Mesendoderm (in vitro differentiated cells): Measurements from ENCODE around the gene TSC22D2.

Source experiments
- DNase-seq: peaks from one replicate; pipeline ENCODE4 v3.0.0; 2013
- H2AK5ac ChIP-seq: 2 replicates; pipeline ENCODE4 v1.6.1; 2013; ENCODE audit warnings: low read length, inconsistent platforms
- H2BK120ac ChIP-seq: 2 replicates; pipeline ENCODE4 v1.6.1; 2013; ENCODE audit warnings: low read depth, mild to moderate bottlenecking, low read length, moderate library complexity, mixed read lengths
- H2BK15ac ChIP-seq: replicated peaks from 2 replicates; pipeline ENCODE4 v1.6.1; 2013; ENCODE audit warnings: low read depth, mild to moderate bottlenecking, moderate library complexity
- H2BK5ac ChIP-seq: 2 replicates; pipeline ENCODE4 v1.6.1; 2013; ENCODE audit warnings: low read length, inconsistent platforms
- H3K18ac ChIP-seq: 2 replicates; pipeline ENCODE4 v1.6.1; 2013; ENCODE audit warnings: mild to moderate bottlenecking, low read length, mixed read lengths
- H3K23ac ChIP-seq: one replicate; pipeline ENCODE4 v1.6.1; 2013; ENCODE audit warnings: low read length
- H3K27ac ChIP-seq: 2 replicates; pipeline ENCODE4 v1.5.1; 2013; ENCODE audit warnings: low read depth, mild to moderate bottlenecking, inconsistent platforms, low read length, moderate library complexity
- H3K27me3 ChIP-seq: 2 replicates; pipeline ENCODE4 v1.6.1; 2013; ENCODE audit warnings: low read length, control low read depth, mild to moderate bottlenecking, inconsistent platforms; ENCODE audit not compliant: insufficient read depth, poor library complexity
- H3K36me3 ChIP-seq: 2 replicates; pipeline ENCODE4 v1.6.1; 2013; ENCODE audit warnings: low read length, inconsistent platforms; ENCODE audit not compliant: control insufficient read depth, insufficient read depth
- H3K4ac ChIP-seq: one replicate; pipeline ENCODE4 v1.6.1; 2013; ENCODE audit warnings: low read depth, mild to moderate bottlenecking, low read length, moderate library complexity
- H3K4me1 ChIP-seq: 2 replicates; pipeline ENCODE4 v1.6.1; 2013; ENCODE audit warnings: low read depth, low read length, inconsistent platforms; ENCODE audit not compliant: control insufficient read depth
- H3K4me2 ChIP-seq: 2 replicates; pipeline ENCODE4 v1.6.1; 2013; ENCODE audit warnings: low read length
- H3K4me3 ChIP-seq: 2 replicates; pipeline ENCODE4 v1.5.1; 2013; ENCODE audit warnings: mild to moderate bottlenecking, low read length
- H3K56ac ChIP-seq: one replicate; pipeline ENCODE4 v1.6.1; 2013; ENCODE audit warnings: low read length
- H3K79me1 ChIP-seq: 2 replicates; pipeline ENCODE4 v1.6.1; 2013; ENCODE audit warnings: low read length, inconsistent platforms
- H3K79me2 ChIP-seq: 2 replicates; pipeline ENCODE4 v1.6.1; 2013; ENCODE audit warnings: mild to moderate bottlenecking, low read length; ENCODE audit not compliant: control insufficient read depth, insufficient read depth
- H3K9ac ChIP-seq: 2 replicates; pipeline ENCODE4 v1.6.1; 2013; ENCODE audit warnings: low read length, inconsistent platforms
- H4K5ac ChIP-seq: one replicate; pipeline ENCODE4 v1.6.1; 2013; ENCODE audit warnings: low read length
- H4K8ac ChIP-seq: one replicate; pipeline ENCODE4 v1.6.1; 2013; ENCODE audit warnings: low read depth, mild to moderate bottlenecking, control low read depth, low read length, moderate library complexity
- WGBS: extraction: QIAGEN DNeasy Blood & Tissue Kit; methylation state at CpG from one replicate; pipeline ENCODE4 v1.1.7; 2013; ENCODE audit warnings: low lambda C conversion rate, missing lambda C conversion rate; ENCODE audit not compliant: insufficient coverage; ENCODE audit errors: extremely low coverage; 5-methylcytosine and 5-hydroxymethylcytosine counted together

The TSC22D2 gene

DNA sequence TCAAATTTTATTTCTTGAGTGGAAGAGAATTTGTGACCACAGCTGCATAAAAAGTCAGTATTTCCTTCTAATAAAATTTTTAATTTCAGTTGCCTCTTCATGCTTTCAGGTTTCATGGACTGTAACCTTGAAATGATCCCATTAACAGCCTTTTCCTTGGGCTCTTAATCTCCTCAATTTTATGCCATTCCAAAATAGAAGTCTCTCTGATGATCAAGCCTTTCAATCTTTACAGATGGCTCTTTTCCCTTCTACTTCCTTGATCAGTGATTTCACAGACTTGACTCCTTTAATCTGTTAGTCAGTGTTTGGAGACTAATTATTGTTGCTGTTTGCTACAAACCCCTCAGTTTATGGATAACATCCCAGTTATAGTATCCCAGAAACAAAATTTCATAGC is 11.9 kb downstream of the TSC22D2 start:
- no peaks in the 10 kb centered on the region for H3K27me3 ChIP-seq
- H3K4me3 ChIP-seq = no peak overlapping the region
- no peak overlapping the region for H3K9ac ChIP-seq
- no peaks in the 10 kb centered on the region for H3K4me1 ChIP-seq
- peaks cover 22% of the 10 kb centered on the region for H3K79me2 ChIP-seq
- H4K5ac ChIP-seq = no peak overlapping the region
- H3K18ac ChIP-seq = no peak overlapping the region
- H3K4me2 ChIP-seq = no peak overlapping the region
- peaks cover 4% of the 10 kb centered on the region for H3K79me1 ChIP-seq
- no peak overlapping the region for H3K56ac ChIP-seq
- H3K23ac ChIP-seq = no peak overlapping the region
- no peak overlapping the region for H3K27ac ChIP-seq
- H4K8ac ChIP-seq = no peak overlapping the region
- H2AK5ac ChIP-seq = no peak overlapping the region
- no peak overlapping the region for H2BK120ac ChIP-seq
- H2BK15ac ChIP-seq = no peak overlapping the region
- no peak overlapping the region for H2BK5ac ChIP-seq
- no peaks in the 10 kb centered on the region for H3K36me3 ChIP-seq
- no peak overlapping the region for H3K4ac ChIP-seq
- DNase-seq = no peak

DNA sequence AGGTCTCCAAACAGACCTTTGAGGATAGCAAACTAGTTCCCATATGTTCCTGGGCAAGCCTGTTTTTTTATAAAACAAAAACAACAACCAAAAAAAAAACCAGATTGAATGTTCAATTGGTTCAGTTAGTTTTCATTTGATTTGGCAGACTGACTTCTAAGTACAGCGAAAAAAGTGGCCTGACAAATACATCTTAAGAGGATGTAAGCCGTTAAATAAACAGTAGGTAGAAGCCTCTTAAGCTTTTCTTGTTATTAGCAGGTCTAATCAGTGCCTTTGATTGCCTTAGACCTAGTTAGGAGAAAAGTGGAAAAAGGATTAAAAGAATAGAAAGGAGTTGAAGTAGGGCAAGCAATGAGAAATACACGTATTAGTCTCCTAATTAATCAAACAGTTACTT is 13.2 kb downstream of the TSC22D2 start:
- H3K4me1 ChIP-seq = no peaks in the 10 kb centered on the region
- H3K27me3 ChIP-seq = no peaks in the 10 kb centered on the region
- no CpG with 5 or more reads among the region's 3 CpGs for WGBS
- H3K79me2 ChIP-seq = peaks cover 14% of the 10 kb centered on the region
- no peak overlapping the region for H2BK120ac ChIP-seq
- no peak overlapping the region for H3K27ac ChIP-seq
- H3K4me2 ChIP-seq = no peak overlapping the region
- no peak overlapping the region for H4K5ac ChIP-seq
- H3K56ac ChIP-seq = no peak overlapping the region
- H3K4me3 ChIP-seq = no peak overlapping the region
- H3K18ac ChIP-seq = no peak overlapping the region
- peak; percentile 26 for DNase-seq
- H3K23ac ChIP-seq = no peak overlapping the region
- no peak overlapping the region for H2AK5ac ChIP-seq
- H3K79me1 ChIP-seq = peaks cover 4% of the 10 kb centered on the region
- no peaks in the 10 kb centered on the region for H3K36me3 ChIP-seq
- no peak overlapping the region for H4K8ac ChIP-seq
- H2BK15ac ChIP-seq = no peak overlapping the region
- H3K4ac ChIP-seq = no peak overlapping the region
- H3K9ac ChIP-seq = no peak overlapping the region
- no peak overlapping the region for H2BK5ac ChIP-seq

DNA sequence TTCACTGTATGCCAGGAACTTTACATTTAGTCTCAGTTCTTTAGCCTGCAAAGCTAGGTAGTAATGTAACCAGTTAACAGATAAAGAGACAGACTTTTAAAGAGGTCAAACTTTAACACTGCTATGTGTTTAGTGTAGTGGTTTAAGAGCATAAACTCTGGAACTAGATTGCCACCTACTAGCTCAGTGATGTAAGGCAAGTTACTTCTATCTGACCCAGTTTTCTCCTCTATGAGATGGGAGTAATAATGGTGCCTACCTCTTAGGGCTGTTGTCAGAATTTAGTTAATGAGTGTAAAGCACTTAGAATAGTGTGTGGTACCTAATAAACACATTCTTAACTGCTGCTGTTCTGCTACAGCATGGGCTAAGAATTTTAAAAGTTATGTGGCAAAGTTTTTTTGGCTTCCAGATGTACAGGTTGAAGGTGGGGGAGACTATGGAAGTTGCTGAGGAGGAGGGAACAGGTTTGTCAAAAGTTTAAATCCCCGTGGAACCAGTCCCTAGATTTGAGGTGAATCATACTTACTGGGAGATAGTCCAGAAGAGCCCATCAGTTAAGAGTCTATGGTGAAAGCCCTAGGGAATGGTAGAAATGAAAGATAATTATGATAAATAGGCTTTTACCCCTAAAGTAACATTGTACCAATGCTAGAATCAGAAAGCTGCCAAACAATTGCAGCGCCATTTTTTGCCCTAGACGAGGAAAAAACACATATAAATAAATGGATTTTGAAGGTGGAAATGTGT is 13.9 kb downstream of the TSC22D2 start:
- Histone ChIP-seq H2BK15ac (no peak overlapping the region), H3K27ac (no peak overlapping the region), H3K56ac (no peak overlapping the region), H2BK120ac (no peak overlapping the region), H2BK5ac (no peak overlapping the region), H2AK5ac (no peak overlapping the region), H3K79me2 (peaks cover 14% of the 10 kb centered on the region), H4K5ac (no peak overlapping the region), H3K18ac (no peak overlapping the region), H3K4ac (no peak overlapping the region), H3K27me3 (no peaks in the 10 kb centered on the region), H3K4me3 (no peak overlapping the region), H3K9ac (no peak overlapping the region), H4K8ac (no peak overlapping the region), H3K79me1 (peaks cover 4% of the 10 kb centered on the region), H3K36me3 (no peaks in the 10 kb centered on the region), H3K4me1 (no peaks in the 10 kb centered on the region), H3K4me2 (no peak overlapping the region), H3K23ac (no peak overlapping the region)
- no CpG with 5 or more reads among the region's 3 CpGs for WGBS
- DNase-seq = no peak

DNA sequence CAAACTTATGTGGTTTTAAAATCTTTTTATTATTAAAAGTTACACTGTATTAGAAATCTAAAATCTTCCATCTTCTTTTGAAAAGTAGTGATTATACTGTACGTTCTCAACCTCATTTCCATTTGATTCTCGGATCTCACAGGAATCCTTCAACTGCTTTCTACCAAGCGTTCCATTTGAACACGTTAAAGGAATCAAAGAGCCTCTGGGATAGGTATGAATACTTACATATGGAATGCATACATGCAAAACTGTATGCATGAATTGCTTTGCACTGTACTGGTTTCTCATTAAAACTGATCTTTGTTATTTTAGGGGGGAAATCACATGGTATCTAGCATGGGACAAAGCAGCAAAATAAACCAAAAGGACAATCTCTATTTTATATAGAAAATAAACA is 14.8 kb downstream of the TSC22D2 start:
- no peak overlapping the region for H3K4me3 ChIP-seq
- H3K4me2 ChIP-seq = no peak overlapping the region
- peaks cover 8% of the 10 kb centered on the region for H3K79me2 ChIP-seq
- no peak overlapping the region for H3K9ac ChIP-seq
- no peak overlapping the region for H3K56ac ChIP-seq
- no peak overlapping the region for H3K4ac ChIP-seq
- no CpG with 5 or more reads among the region's 4 CpGs for WGBS
- no peak overlapping the region for H3K18ac ChIP-seq
- no peak overlapping the region for H2BK15ac ChIP-seq
- H3K79me1 ChIP-seq = peaks cover 4% of the 10 kb centered on the region
- no peaks in the 10 kb centered on the region for H3K27me3 ChIP-seq
- no peak overlapping the region for H3K23ac ChIP-seq
- no peaks in the 10 kb centered on the region for H3K36me3 ChIP-seq
- H4K5ac ChIP-seq = no peak overlapping the region
- no peak overlapping the region for H2AK5ac ChIP-seq
- H2BK5ac ChIP-seq = no peak overlapping the region
- H4K8ac ChIP-seq = no peak overlapping the region
- H3K4me1 ChIP-seq = no peaks in the 10 kb centered on the region
- H2BK120ac ChIP-seq = no peak overlapping the region
- no peak overlapping the region for H3K27ac ChIP-seq
- DNase-seq = no peak

DNA sequence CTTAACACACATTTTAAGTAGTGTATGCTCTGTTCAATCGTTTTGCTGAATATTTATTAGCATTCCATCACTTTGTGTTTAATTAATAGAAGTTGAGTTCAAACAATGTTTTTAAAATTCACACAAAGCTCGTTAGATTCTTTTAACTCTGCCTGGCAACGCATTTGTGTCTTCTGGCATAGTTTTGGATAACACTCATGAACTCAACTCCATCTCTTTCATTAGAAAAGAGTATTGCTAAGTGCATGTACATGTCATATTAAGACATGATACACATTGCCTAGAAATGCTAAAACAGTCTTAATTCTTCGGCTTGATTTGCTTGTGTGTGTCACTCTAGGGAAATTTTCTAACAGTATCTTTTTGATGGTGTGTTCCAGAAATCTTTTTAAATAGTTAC is 15.7 kb downstream of the TSC22D2 start:
- H3K4ac ChIP-seq = no peak overlapping the region
- no peak overlapping the region for H2AK5ac ChIP-seq
- H2BK5ac ChIP-seq = no peak overlapping the region
- no peak for DNase-seq
- no peaks in the 10 kb centered on the region for H3K4me1 ChIP-seq
- no peaks in the 10 kb centered on the region for H3K27me3 ChIP-seq
- no CpG with 5 or more reads among the region's 4 CpGs for WGBS
- no peak overlapping the region for H3K4me2 ChIP-seq
- no peak overlapping the region for H3K9ac ChIP-seq
- no peak overlapping the region for H3K27ac ChIP-seq
- H3K56ac ChIP-seq = no peak overlapping the region
- no peak overlapping the region for H3K23ac ChIP-seq
- peaks cover 6% of the 10 kb centered on the region for H3K79me1 ChIP-seq
- no peak overlapping the region for H4K5ac ChIP-seq
- H4K8ac ChIP-seq = no peak overlapping the region
- H3K36me3 ChIP-seq = no peaks in the 10 kb centered on the region
- no peak overlapping the region for H2BK15ac ChIP-seq
- no peak overlapping the region for H3K18ac ChIP-seq
- H3K4me3 ChIP-seq = no peak overlapping the region
- no peak overlapping the region for H2BK120ac ChIP-seq
- peaks cover 7% of the 10 kb centered on the region for H3K79me2 ChIP-seq

DNA sequence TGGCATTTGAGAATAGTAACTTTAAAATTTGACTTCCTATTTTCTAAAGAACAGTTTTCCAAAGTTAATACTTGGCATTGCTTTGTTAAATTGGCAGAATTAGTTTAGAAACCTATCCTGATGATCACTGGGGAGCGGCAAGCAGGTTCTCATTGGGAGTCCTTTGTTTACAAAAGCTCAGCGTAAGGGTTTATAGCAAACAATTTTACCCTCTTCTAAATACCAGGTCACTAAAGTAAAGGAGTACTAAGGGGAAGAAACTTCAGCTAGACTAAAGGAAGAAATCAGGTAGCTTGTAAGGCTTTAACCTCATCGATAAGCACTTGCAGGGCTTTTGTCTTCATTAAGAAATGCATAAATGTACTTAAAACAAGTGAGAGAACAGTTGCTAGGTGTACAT is 18.2 kb downstream of the TSC22D2 start:
- H3K27me3 ChIP-seq = no peaks in the 10 kb centered on the region
- H3K27ac ChIP-seq = no peak overlapping the region
- no CpG with 5 or more reads among the region's 3 CpGs for WGBS
- H3K4ac ChIP-seq = no peak overlapping the region
- H3K36me3 ChIP-seq = no peaks in the 10 kb centered on the region
- no peak overlapping the region for H3K18ac ChIP-seq
- peaks cover 11% of the 10 kb centered on the region for H3K79me2 ChIP-seq
- no peaks in the 10 kb centered on the region for H3K4me1 ChIP-seq
- no peak overlapping the region for H2AK5ac ChIP-seq
- peaks cover 6% of the 10 kb centered on the region for H3K79me1 ChIP-seq
- H3K56ac ChIP-seq = no peak overlapping the region
- H4K5ac ChIP-seq = no peak overlapping the region
- no peak overlapping the region for H3K4me2 ChIP-seq
- no peak for DNase-seq
- H3K4me3 ChIP-seq = no peak overlapping the region
- H4K8ac ChIP-seq = no peak overlapping the region
- no peak overlapping the region for H3K23ac ChIP-seq
- no peak overlapping the region for H2BK15ac ChIP-seq
- no peak overlapping the region for H3K9ac ChIP-seq
- H2BK120ac ChIP-seq = no peak overlapping the region
- no peak overlapping the region for H2BK5ac ChIP-seq
